GM13977 (cell line): ENCODE data around the gene DIMT1.
A peak's percentile ranks its signal among the peaks of the same experiment; 100 is the strongest.

Experiments
- DNase-seq: peaks from one replicate; pipeline ENCODE4 v3.0.0; 2012; ENCODE audit warnings: low spot score
- in situ Hi-C: fragments of 300-500 bp; cut with MboI; formaldehyde crosslinking; loops from one replicate; pipeline ENCODE4 v1.12.0; 2022; ENCODE audit warnings: low sequenced_read_pairs, low pct_unique_long_range_greater_than_20kb, mixed read lengths, inconsistent platforms; ENCODE audit not compliant: unreplicated experiment
- TF ChIP-seq, protein P1 (sequence below): IDR thresholded peaks from 2 replicates; pipeline ENCODE4 v1.5.1; 2012; ENCODE audit warnings: mild to moderate bottlenecking, control low read depth; ENCODE audit not compliant: insufficient read depth; ENCODE audit errors: extremely low read depth, missing control alignments

The DIMT1 gene

DNA sequence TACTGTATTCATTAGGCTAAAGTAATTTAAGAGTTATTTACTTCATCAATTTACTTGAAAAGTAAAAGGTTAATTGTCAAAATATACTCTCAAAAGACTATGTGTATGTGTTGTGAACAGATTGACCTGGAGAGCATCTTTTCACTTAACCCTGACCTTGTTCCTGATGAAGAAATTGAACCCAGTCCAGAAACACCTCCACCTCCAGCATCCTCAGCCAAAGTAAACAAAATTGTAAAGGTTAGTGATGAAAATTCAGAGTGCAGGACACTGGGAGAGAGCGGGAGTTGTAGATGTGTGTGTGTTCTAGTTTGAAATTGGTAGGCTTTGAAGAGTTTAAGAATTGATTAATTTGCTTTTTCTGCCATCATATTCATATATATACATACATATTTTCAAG is 55.8 kb downstream of the DIMT1 start:
- in situ Hi-C loops, result no loop called here
- DNase-seq, result no peak
- TF ChIP-seq, protein P1, sequence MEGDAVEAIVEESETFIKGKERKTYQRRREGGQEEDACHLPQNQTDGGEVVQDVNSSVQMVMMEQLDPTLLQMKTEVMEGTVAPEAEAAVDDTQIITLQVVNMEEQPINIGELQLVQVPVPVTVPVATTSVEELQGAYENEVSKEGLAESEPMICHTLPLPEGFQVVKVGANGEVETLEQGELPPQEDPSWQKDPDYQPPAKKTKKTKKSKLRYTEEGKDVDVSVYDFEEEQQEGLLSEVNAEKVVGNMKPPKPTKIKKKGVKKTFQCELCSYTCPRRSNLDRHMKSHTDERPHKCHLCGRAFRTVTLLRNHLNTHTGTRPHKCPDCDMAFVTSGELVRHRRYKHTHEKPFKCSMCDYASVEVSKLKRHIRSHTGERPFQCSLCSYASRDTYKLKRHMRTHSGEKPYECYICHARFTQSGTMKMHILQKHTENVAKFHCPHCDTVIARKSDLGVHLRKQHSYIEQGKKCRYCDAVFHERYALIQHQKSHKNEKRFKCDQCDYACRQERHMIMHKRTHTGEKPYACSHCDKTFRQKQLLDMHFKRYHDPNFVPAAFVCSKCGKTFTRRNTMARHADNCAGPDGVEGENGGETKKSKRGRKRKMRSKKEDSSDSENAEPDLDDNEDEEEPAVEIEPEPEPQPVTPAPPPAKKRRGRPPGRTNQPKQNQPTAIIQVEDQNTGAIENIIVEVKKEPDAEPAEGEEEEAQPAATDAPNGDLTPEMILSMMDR, result no peak

DNA sequence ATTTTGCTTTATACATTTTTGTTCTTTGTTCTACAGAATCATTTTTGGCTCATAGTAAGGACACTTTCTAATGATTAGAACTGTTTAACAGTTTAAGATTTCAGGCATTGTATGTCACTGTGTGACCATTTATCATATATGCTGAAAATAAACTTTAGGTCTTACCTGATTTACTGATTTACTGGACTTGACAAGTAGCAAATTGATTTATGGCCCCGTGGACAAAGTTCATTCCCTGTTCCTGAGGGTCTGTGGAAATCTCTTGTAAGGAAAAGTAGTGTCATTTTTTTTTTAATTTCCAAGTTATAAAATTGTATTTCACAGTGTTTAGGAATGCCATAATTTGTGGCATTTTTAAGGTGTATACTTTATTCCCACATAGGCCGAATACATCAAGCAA is 57.0 kb downstream of the DIMT1 start:
- in situ Hi-C loops, result no loop called here
- TF ChIP-seq, protein P1, result no peak
- DNase-seq, result no peak

DNA sequence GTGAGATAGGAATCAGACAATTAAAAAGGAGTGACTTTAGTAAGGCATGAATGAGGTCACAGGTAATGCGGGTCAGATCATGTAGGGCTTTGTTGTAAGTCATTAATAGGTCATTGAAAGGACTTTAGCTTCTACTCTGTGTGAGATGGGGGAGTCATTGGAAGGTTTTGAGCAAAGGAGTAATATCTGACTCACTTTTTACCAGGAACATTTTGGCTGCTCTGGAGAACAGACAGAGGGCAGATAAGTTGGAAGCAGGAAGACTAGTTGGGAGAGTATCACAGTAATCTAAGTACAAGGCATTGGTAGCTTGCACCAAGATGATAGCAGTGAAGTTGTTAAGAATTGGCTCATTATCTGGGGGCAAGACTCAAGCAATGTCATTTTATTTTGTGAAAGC is 60.3 kb downstream of the DIMT1 start:
- TF ChIP-seq, protein P1, result no peak
- no peak for DNase-seq
- in situ Hi-C loops, result no loop called here

DNA sequence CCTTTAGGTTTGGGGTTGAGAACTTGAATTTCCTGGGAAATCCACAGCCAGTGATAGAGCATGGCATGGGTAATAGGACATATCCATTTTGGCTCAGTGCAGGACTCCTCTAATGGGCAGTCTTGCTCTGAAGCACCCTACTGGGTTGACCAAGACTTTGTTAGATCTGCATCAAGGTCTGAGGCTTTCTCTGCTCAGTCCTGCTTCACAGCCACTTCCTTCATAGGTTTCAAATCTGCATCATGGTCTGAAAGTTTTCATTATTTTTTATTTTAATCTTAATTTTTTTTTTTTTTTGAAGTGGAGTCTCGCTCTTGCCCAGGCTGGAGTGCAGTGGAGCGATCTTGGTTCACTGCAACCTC is 61.2 kb downstream of the DIMT1 start:
- in situ Hi-C loops, result no loop called here
- peak; percentile 26 for DNase-seq

DNA sequence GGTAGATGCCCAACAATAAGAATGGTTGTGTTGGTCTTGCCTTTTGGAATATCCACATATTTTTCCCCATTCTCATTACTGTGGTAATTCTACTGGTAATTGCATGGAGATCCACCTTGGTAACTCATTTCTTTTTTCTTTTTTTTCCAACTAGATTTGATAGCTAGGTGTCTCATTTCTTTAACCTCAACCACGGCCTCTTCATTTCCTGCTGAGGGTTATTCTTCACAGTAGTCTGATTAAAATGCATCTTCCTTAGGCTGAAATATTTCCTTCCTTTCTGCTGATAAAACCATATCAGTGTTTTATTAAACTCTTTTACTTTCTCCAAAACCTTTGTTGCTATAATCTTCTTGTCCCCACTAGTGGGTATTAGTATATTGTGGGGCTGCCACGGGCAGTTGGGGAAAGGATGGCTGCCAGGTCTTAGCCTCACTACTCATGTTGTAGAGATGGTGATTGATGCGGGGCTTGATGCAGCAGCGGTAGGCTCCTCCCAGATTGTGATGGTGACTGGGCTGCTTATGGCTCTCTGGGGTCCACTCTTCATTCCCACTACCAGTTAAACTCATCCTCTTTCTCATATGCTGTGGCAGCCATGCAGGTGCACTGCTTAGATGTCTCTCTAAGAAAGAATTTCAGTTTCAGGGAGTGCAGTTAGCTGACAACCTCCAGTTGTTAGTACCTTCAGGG is 61.8 kb downstream of the DIMT1 start:
- in situ Hi-C loops, result no loop called here
- DNase-seq, result no peak
- TF ChIP-seq, protein P1, result no peak

More for the DNA sequence above, 61.2 kb downstream of the DIMT1 start:
- TF ChIP-seq, protein P1, result no peak

DNA sequence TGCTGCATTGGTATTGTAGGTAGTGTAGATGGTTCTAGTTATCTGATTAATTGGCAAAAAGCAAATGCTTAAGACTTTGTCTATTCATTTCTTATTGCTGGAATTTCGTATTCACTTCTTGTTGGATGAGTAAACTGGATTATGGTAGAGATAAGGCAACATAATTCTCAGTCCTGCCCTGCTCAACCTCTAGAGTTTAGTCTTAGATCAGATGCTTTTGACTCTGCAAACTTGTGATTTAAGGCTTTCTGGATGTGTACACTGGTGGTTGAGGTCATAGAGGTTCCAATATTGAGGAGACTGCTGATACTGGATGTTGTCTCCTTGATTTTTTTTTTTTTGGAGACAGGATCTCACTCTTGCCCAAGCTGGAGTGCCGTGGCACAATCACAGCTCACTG is 62.7 kb downstream of the DIMT1 start:
- in situ Hi-C loops, result no loop called here
- TF ChIP-seq, protein P1, result no peak

More for the DNA sequence above, 62.7 kb downstream of the DIMT1 start:
- DNase-seq, result no peak
